Measurements from ENCODE around the gene LHX4.

LHX4 gene

DNA sequence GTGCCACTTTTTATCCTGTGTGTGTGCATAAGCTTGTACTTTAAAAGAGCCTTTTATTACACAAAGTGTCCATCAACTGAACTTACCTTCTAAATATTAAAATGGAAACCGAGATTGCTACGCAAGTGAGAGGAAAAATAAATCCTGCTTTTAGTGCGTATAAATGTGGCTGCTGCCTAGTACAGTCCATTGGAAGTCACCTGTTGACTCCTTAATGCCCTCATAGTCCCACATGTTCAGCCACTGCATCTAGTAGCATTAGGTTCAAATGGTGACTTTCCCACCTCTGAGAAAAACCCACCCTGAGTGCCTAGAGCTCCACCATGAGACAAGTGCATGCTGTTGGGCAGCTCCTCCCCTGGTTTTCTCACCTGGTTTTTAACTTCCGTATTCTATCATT is 53.0 kb downstream of the LHX4 start:
- Histone ChIP-seq H3K27me3 (no peaks in the 10 kb centered on the region), H3K27ac (no peak overlapping the region), H3K4me3 (no peak overlapping the region), H3K4me1 (no peaks in the 10 kb centered on the region), H3K36me3 (peaks cover 18 to 33% (median 24%) of the 10 kb centered on the region in 3 donors), H3K9me3 (no peaks in the 10 kb centered on the region)
- TF ChIP-seq, protein P1, sequence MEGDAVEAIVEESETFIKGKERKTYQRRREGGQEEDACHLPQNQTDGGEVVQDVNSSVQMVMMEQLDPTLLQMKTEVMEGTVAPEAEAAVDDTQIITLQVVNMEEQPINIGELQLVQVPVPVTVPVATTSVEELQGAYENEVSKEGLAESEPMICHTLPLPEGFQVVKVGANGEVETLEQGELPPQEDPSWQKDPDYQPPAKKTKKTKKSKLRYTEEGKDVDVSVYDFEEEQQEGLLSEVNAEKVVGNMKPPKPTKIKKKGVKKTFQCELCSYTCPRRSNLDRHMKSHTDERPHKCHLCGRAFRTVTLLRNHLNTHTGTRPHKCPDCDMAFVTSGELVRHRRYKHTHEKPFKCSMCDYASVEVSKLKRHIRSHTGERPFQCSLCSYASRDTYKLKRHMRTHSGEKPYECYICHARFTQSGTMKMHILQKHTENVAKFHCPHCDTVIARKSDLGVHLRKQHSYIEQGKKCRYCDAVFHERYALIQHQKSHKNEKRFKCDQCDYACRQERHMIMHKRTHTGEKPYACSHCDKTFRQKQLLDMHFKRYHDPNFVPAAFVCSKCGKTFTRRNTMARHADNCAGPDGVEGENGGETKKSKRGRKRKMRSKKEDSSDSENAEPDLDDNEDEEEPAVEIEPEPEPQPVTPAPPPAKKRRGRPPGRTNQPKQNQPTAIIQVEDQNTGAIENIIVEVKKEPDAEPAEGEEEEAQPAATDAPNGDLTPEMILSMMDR (IDR thresholded peaks at IDR 0.05): no peak
- DNase-seq: no peak
- intact Hi-C loops (cut with DNase I; ENCODE audit: low total_unique reads): no loop called here

- TF ChIP-seq, protein P1 (IDR thresholded peaks at IDR 0.05): no peak
- no peaks in the 10 kb centered on the region for H3K27me3 ChIP-seq
- no peak overlapping the region for H3K27ac ChIP-seq
- H3K4me1 ChIP-seq: no peaks in the 10 kb centered on the region
- DNase-seq: no peak
- no peaks in the 10 kb centered on the region for H3K9me3 ChIP-seq
- H3K36me3 ChIP-seq: peaks cover 8 to 24% (median 18%) of the 10 kb centered on the region in 3 donors
- intact Hi-C loops (cut with DNase I; ENCODE audit: low total_unique reads): no loop called here
- H3K4me3 ChIP-seq: no peak overlapping the region
Measured at GRCh38 chr1:180286417-180286816, 56.4 kb downstream of the LHX4 start.

DNA sequence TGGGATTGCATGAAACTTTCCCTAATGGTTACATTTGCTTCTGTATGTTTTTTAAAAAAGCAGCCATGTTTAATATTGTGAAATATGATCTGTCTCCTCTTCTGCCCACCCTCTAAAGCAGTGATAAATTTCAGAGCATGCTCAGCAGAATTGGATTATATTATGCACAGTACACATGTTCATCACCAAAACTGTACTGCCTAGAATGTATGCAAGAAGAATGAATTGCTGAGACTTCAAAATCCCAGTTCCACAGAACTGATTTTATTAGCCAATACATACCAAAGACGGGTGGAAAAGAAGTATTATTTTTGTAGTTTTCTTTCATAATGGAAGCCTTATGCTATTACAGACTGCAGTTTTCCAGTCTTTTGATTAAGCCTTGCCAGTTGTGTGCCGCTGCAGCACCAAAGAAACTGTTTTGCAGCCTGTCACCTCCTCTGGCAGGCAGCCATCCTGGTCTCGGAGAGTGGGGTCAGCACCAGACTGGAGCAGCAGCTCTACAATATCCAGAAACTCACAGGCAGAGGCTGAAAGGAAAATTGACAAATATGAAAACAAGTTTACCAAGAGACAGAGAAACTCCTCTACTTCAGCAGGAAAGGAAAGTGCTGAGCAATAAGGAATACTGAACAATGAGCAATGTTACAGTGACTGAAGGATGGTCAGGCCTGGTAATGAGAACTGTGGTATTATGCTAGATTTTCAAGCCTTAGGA is 58.1 kb downstream of the LHX4 start:
- Histone ChIP-seq H3K27me3 (no peaks in the 10 kb centered on the region), H3K27ac (no peak overlapping the region), H3K4me1 (no peaks in the 10 kb centered on the region), H3K9me3 (no peaks in the 10 kb centered on the region), H3K36me3 (peaks cover 8 to 24% (median 18%) of the 10 kb centered on the region in 3 donors), H3K4me3 (no peak overlapping the region)
- TF ChIP-seq, protein P1 (IDR thresholded peaks at IDR 0.05): no peak
- intact Hi-C loops (cut with DNase I; ENCODE audit: low total_unique reads): no loop called here
- no peak for DNase-seq

DNA sequence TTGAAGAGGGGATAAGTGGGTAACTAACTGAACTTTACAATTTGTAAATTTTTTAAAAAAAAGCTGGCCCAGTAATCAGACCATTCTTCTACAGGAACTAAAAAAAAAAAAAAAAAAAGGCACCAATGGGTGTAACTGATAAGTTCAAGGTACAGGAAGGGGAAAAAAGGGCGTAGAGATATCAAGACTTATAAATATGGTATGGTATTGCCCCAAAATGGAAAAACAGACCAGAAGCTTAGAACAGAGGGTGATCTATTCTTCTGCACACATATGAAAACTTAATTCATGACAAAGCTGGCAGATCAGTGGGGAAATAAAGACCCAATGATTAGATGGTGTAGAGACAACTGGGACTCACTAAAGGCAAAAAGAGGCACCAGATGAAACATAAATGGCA is 58.9 kb downstream of the LHX4 start:
- no peak overlapping the region for H3K4me3 ChIP-seq
- H3K9me3 ChIP-seq: no peaks in the 10 kb centered on the region
- H3K27me3 ChIP-seq: no peaks in the 10 kb centered on the region
- TF ChIP-seq, protein P1 (IDR thresholded peaks at IDR 0.05): no peak
- H3K4me1 ChIP-seq: no peaks in the 10 kb centered on the region
- intact Hi-C loops (cut with DNase I; ENCODE audit: low total_unique reads): no loop called here
- H3K36me3 ChIP-seq: peaks cover 8 to 24% (median 18%) of the 10 kb centered on the region in 3 donors
- H3K27ac ChIP-seq: no peak overlapping the region
- DNase-seq: no peak

DNA sequence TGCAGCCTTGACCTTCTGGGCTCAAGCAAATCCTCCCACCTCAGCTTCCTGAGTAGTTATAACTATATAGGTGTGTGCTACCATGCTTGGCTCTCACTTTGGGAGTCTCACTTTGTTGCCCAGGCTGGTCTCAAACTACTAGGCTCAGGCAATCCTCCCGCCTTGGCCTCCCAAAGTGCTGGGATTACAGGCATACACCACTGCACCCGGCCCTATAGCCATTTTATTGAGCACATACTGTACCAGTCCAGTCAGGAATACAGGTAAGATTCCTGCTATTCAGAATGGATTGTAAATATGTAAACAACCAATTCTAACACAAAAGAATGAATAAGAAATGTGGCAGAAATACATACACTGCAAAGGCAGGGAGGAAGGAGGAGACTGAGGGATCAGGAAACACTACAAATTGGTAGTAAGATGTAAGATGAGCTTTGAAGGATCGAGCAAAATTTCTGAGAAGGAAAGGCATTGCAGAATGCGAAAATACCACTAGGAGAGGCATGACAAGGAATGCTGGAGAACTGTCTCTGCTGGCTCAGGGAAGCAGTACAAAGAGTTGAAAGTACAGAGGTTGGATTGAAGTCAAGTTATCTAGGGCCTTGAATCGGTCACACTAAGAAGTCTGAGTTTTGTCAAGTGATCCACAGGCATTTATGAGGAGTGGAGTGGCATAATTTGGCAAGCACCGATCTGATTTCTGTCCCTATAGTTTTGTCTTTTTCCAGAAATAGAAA is 60.4 kb downstream of the LHX4 start:
- H3K4me3 ChIP-seq: no peak overlapping the region
- no peaks in the 10 kb centered on the region for H3K9me3 ChIP-seq
- no peak for DNase-seq
- TF ChIP-seq, protein P1 (IDR thresholded peaks at IDR 0.05): no peak
- no peaks in the 10 kb centered on the region for H3K27me3 ChIP-seq
- no peaks in the 10 kb centered on the region for H3K4me1 ChIP-seq
- intact Hi-C loops (cut with DNase I; ENCODE audit: low total_unique reads): no loop called here
- H3K27ac ChIP-seq: no peak overlapping the region
- H3K36me3 ChIP-seq: peaks cover 0 to 13% (median 12%) of the 10 kb centered on the region in 3 donors

Measured in tibial artery (tissue), 4 donors.